HTR-8/SVneo (cell line): ENCODE data around the gene MEN1.
A peak's percentile ranks its signal among the peaks of the same experiment; 100 is the strongest.
"Not testable (repeated sequence)": the region's sequence is repeated elsewhere in the genome, so short reads cannot be mapped to it uniquely, and the experiment has no call there.

Experiments used
- DNase-seq: peaks from one replicate; pipeline ENCODE4 v3.0.0; 2011; ENCODE audit warnings: low spot score, mixed read lengths; ENCODE audit not compliant: insufficient read length
- FAIRE-seq: peaks from 2 replicates; lab custom pipeline; 2011; peaks lifted over from hg19 to GRCh38; lab: Jason Lieb, UNC

The MEN1 gene

GRCh38 chr11:64846998-64847666, 36.8 kb upstream of the MEN1 start:
- DNase-seq (peak; percentile 91), FAIRE-seq (peak; percentile 28)

GRCh38 chr11:64845776-64846129, 35.4 kb upstream of the MEN1 start:
- DNase-seq, FAIRE-seq: not testable (repeated sequence)

GRCh38 chr11:64845129-64845775, 34.9 kb upstream of the MEN1 start:
- DNase-seq, result no peak
- no peak for FAIRE-seq

GRCh38 chr11:64844330-64845128, 34.2 kb upstream of the MEN1 start, which contains the start of gene CDC42BPG:
TSS of gene CDC42BPG (minus strand) at chr11:64844653. CDS start at chr11:64844569, 84 bp downstream.
- FAIRE-seq, result no peak
- DNase-seq, result peak; percentile 61

- no peak for DNase-seq
- no peak for FAIRE-seq
Observed at GRCh38 chr11:64843686-64844329, 33.5 kb upstream of the MEN1 start.

GRCh38 chr11:64842851-64843685, 32.7 kb upstream of the MEN1 start:
- DNase-seq (peak; percentile 79), FAIRE-seq (peak; percentile 84)

- no peak for DNase-seq
- no peak for FAIRE-seq
Observed at GRCh38 chr11:64842366-64842759, 32.0 kb upstream of the MEN1 start.

GRCh38 chr11:64841592-64842365, 31.4 kb upstream of the MEN1 start:
- DNase-seq (no peak), FAIRE-seq (no peak)

- FAIRE-seq, result no peak
- DNase-seq, result no peak
Observed at GRCh38 chr11:64839887-64840782, 29.8 kb upstream of the MEN1 start.

GRCh38 chr11:64839335-64839734, 29.0 kb upstream of the MEN1 start:
- no peak for FAIRE-seq
- DNase-seq, result no peak

GRCh38 chr11:64838600-64839334, 28.4 kb upstream of the MEN1 start:
- FAIRE-seq (no peak), DNase-seq (no peak)

GRCh38 chr11:64837887-64838351, 27.6 kb upstream of the MEN1 start:
- DNase-seq, result no peak

GRCh38 chr11:64836448-64837072, 26.2 kb upstream of the MEN1 start:
- no peak for DNase-seq

More at GRCh38 chr11:64837887-64838351, 27.6 kb upstream of the MEN1 start:
- FAIRE-seq, result no peak

GRCh38 chr11:64835616-64836447, 25.5 kb upstream of the MEN1 start:
- DNase-seq (no peak), FAIRE-seq (no peak)

More at GRCh38 chr11:64836448-64837072, 26.2 kb upstream of the MEN1 start:
- no peak for FAIRE-seq

- FAIRE-seq, result peak; percentile 92
- DNase-seq, result peak; percentile 84
Observed at GRCh38 chr11:64834723-64835615, 24.6 kb upstream of the MEN1 start.
